DND-41 (cell line): ENCODE data around the gene MARCHF10.

Source experiments
- ATAC-seq: fragments of 200-7000 bp; cut with Tn5 transposase; 3 replicates; pipeline ENCODE4 v1.9.1; 2021; ENCODE audit warnings: low read depth; ENCODE audit not compliant: insufficient read depth
- DNase-seq: peaks from one replicate; pipeline ENCODE4 v3.0.0-alpha.2; 2020
- H2AFZ ChIP-seq: 2 replicates; pipeline ENCODE4 v1.6.0; 2012; ENCODE audit warnings: low read depth, low read length
- H3K27ac ChIP-seq: 2 replicates; pipeline ENCODE4 v1.5.1; 2012; ENCODE audit warnings: low read length, inconsistent platforms
- H3K27me3 ChIP-seq: fragments of 200-600 bp; sonication (generic); 2 replicates; pipeline ENCODE4 v1.6.0; 2012; ENCODE audit warnings: low read length, mild to moderate bottlenecking, inconsistent platforms; ENCODE audit not compliant: insufficient read depth, poor library complexity
- H3K36me3 ChIP-seq: 2 replicates; pipeline ENCODE4 v1.5.1; 2012; ENCODE audit warnings: low read length, inconsistent platforms; ENCODE audit not compliant: insufficient read depth
- H3K4me1 ChIP-seq: 2 replicates; pipeline ENCODE4 v1.5.1; 2012; ENCODE audit warnings: mild to moderate bottlenecking, low read length; ENCODE audit not compliant: insufficient read depth
- H3K4me2 ChIP-seq: 2 replicates; pipeline ENCODE4 v1.6.0; 2012; ENCODE audit warnings: mild to moderate bottlenecking, moderate library complexity, low read length, inconsistent platforms; ENCODE audit not compliant: insufficient read depth
- H3K4me3 ChIP-seq, 2 experiments: fragments of 200-600 bp in 1 of 2; shearing (Covaris generic) in 1 of 2; 2 replicates each; pipeline ENCODE4 v1.5.1; 2012 to 2016; ENCODE audit warnings: inconsistent platforms in 2 of 2, low read length in 2 of 2, mild to moderate bottlenecking in 2 of 2, low read depth in 1 of 2, moderate library complexity in 1 of 2
- H3K79me2 ChIP-seq: 2 replicates; pipeline ENCODE4 v1.6.0; 2012; ENCODE audit warnings: low read length, inconsistent platforms; ENCODE audit not compliant: insufficient read depth
- H3K9ac ChIP-seq: 2 replicates; pipeline ENCODE4 v1.6.0; 2012; ENCODE audit warnings: low read depth, mild to moderate bottlenecking, inconsistent platforms, low read length, moderate library complexity
- H3K9me3 ChIP-seq: 2 replicates; pipeline ENCODE4 v1.5.1; 2012; ENCODE audit warnings: low read length, moderate library complexity, mild to moderate bottlenecking, inconsistent platforms; ENCODE audit not compliant: insufficient read depth, severe bottlenecking
- H4K20me1 ChIP-seq: 2 replicates; pipeline ENCODE4 v1.6.0; 2012; ENCODE audit warnings: low read length; ENCODE audit not compliant: insufficient read depth
- CTCF ChIP-seq: IDR thresholded peaks from 2 replicates; pipeline ENCODE4 v1.5.1; 2012; ENCODE audit warnings: borderline replicate concordance, low read length, moderate library complexity, mild to moderate bottlenecking; ENCODE audit not compliant: poor library complexity, severe bottlenecking; ENCODE audit errors: extremely low read depth
- EZH2 ChIP-seq: IDR thresholded peaks from 3 replicates; pipeline ENCODE4 v1.6.1; 2012; ENCODE audit warnings: borderline replicate concordance, low read depth, mild to moderate bottlenecking, moderate library complexity, low read length, inconsistent platforms; ENCODE audit not compliant: severe bottlenecking

Gene MARCHF10

GRCh38 chr17:62749926-62750325 is 58.2 kb downstream of the MARCHF10 start:
- no peak for TF ChIP-seq CTCF
- TF ChIP-seq EZH2 = no peak
- no peaks in the 10 kb centered on the region for H3K36me3 ChIP-seq
- peaks cover 7% of the 10 kb centered on the region for H3K27me3 ChIP-seq
- H3K27ac ChIP-seq = no peak overlapping the region
- ATAC-seq = no peak
- H4K20me1 ChIP-seq = no peaks in the 10 kb centered on the region
- H3K4me2 ChIP-seq = no peak overlapping the region
- H3K9me3 ChIP-seq = no peaks in the 10 kb centered on the region
- H3K4me3 ChIP-seq = no peak overlapping the region
- H3K79me2 ChIP-seq = no peaks in the 10 kb centered on the region
- no peak overlapping the region for H2AFZ ChIP-seq
- no peak for DNase-seq
- H3K4me1 ChIP-seq = no peaks in the 10 kb centered on the region
- H3K9ac ChIP-seq = no peak overlapping the region

GRCh38 chr17:62746941-62747340 is 61.2 kb downstream of the MARCHF10 start:
- DNase-seq (no peak), ATAC-seq (no peak)
- TF ChIP-seq CTCF = no peak
- no peak for TF ChIP-seq EZH2
- Histone ChIP-seq H3K27me3 (peaks cover 10% of the 10 kb centered on the region), H3K4me3 (no peak overlapping the region), H3K9me3 (no peaks in the 10 kb centered on the region), H3K27ac (no peak overlapping the region), H3K9ac (no peak overlapping the region), H2AFZ (no peak overlapping the region), H3K4me1 (no peaks in the 10 kb centered on the region), H3K36me3 (no peaks in the 10 kb centered on the region), H3K79me2 (no peaks in the 10 kb centered on the region), H4K20me1 (no peaks in the 10 kb centered on the region), H3K4me2 (no peak overlapping the region)

GRCh38 chr17:62745806-62746205 is 62.3 kb downstream of the MARCHF10 start:
- Histone ChIP-seq H4K20me1 (no peaks in the 10 kb centered on the region), H3K4me2 (no peak overlapping the region), H3K4me3 (no peak overlapping the region), H3K9ac (no peak overlapping the region), H3K4me1 (no peaks in the 10 kb centered on the region), H3K9me3 (no peaks in the 10 kb centered on the region), H3K27ac (no peak overlapping the region), H3K36me3 (no peaks in the 10 kb centered on the region), H3K79me2 (no peaks in the 10 kb centered on the region), H2AFZ (no peak overlapping the region), H3K27me3 (peaks cover 10% of the 10 kb centered on the region)
- no peak for DNase-seq
- no peak for TF ChIP-seq EZH2
- TF ChIP-seq CTCF = no peak
- ATAC-seq = no peak

- H3K79me2 ChIP-seq = no peaks in the 10 kb centered on the region
- ATAC-seq (no peak), DNase-seq (no peak)
- H3K27me3 ChIP-seq = peaks cover 16% of the 10 kb centered on the region
- no peaks in the 10 kb centered on the region for H4K20me1 ChIP-seq
- TF ChIP-seq EZH2 (no peak), CTCF (no peak)
- no peak overlapping the region for H3K4me2 ChIP-seq
- H3K9ac ChIP-seq = no peak overlapping the region
- H2AFZ ChIP-seq = no peak overlapping the region
- H3K4me1 ChIP-seq = no peaks in the 10 kb centered on the region
- no peak overlapping the region for H3K27ac ChIP-seq
- H3K36me3 ChIP-seq = no peaks in the 10 kb centered on the region
- no peaks in the 10 kb centered on the region for H3K9me3 ChIP-seq
- H3K4me3 ChIP-seq = no peak overlapping the region
These were observed 63.9 kb downstream of the MARCHF10 start for GRCh38 chr17:62744259-62744658.
